Ishikawa (cell line): ENCODE measurements around the gene ANO7.

Experiments
- CEBPB ChIP-seq: IDR thresholded peaks from 2 replicates; pipeline ENCODE4 v1.6.1; 2012
- CREB1 ChIP-seq: IDR thresholded peaks from 2 replicates; pipeline ENCODE4 v1.6.1; 2012; ENCODE audit warnings: low read depth
- EGR1 ChIP-seq: IDR thresholded peaks from 2 replicates; pipeline ENCODE4 v1.6.1; 2012
- EP300 ChIP-seq: IDR thresholded peaks from 2 replicates; pipeline ENCODE4 v1.6.1; 2012; ENCODE audit warnings: borderline replicate concordance
- FOXM1 ChIP-seq: IDR thresholded peaks from 2 replicates; pipeline ENCODE4 v1.6.1; 2012; ENCODE audit warnings: low read depth, borderline replicate concordance
- MAX ChIP-seq: IDR thresholded peaks from 2 replicates; pipeline ENCODE4 v1.6.1; 2012
- NFIC ChIP-seq: IDR thresholded peaks from 2 replicates; pipeline ENCODE4 v1.6.1; 2012
- RAD21 ChIP-seq: IDR thresholded peaks from 2 replicates; pipeline ENCODE4 v1.6.1; 2012; ENCODE audit warnings: low read depth
- REST ChIP-seq: IDR thresholded peaks from 2 replicates; pipeline ENCODE4 v1.6.1; 2012; ENCODE audit warnings: low read depth, mild to moderate bottlenecking
- TAF1 ChIP-seq: IDR thresholded peaks from 2 replicates; pipeline ENCODE4 v1.6.1; 2012; ENCODE audit warnings: low read depth, mild to moderate bottlenecking
- TCF12 ChIP-seq: IDR thresholded peaks from 2 replicates; pipeline ENCODE4 v1.6.1; 2012; ENCODE audit warnings: low read depth
- TEAD4 ChIP-seq: IDR thresholded peaks from 2 replicates; pipeline ENCODE4 v1.6.1; 2012
- USF1 ChIP-seq: IDR thresholded peaks from 2 replicates; pipeline ENCODE4 v1.6.1; 2012
- YY1 ChIP-seq: IDR thresholded peaks from 2 replicates; pipeline ENCODE4 v1.6.1; 2012; ENCODE audit warnings: low read depth
- ZBTB7A ChIP-seq: IDR thresholded peaks from 2 replicates; pipeline ENCODE4 v1.6.1; 2012; ENCODE audit warnings: low read depth

Gene ANO7

GRCh38 chr2:241205086-241205485, 16.6 kb downstream of the ANO7 start:
- TF ChIP-seq ZBTB7A: no peak
- no peak for TF ChIP-seq EP300
- TF ChIP-seq CREB1: no peak
- no peak for TF ChIP-seq FOXM1

GRCh38 chr2:241207151-241207550, 18.7 kb downstream of the ANO7 start:
- TF ChIP-seq TAF1: no peak

- TF ChIP-seq CREB1 (no peak), CEBPB (no peak), EP300 (no peak), MAX (no peak), EGR1 (no peak), TCF12 (no peak), RAD21 (no peak), TAF1 (no peak), ZBTB7A (no peak)
Measured at GRCh38 chr2:241207641-241208040, 19.2 kb downstream of the ANO7 start.

GRCh38 chr2:241208058-241208457, 19.6 kb downstream of the ANO7 start:
- TF ChIP-seq REST (no peak), NFIC (no peak), EP300 (no peak), ZBTB7A (no peak), USF1 (no peak), YY1 (no peak)

- TF ChIP-seq MAX (no peak), REST (no peak), CEBPB (no peak), TCF12 (no peak), CREB1 (no peak), EGR1 (no peak), RAD21 (no peak), ZBTB7A (no peak), USF1 (no peak), TAF1 (no peak), TEAD4 (no peak), FOXM1 (no peak), NFIC (no peak), EP300 (no peak), YY1 (no peak)
Measured at GRCh38 chr2:241209271-241209670, 20.8 kb downstream of the ANO7 start.

- TF ChIP-seq RAD21 (peak; percentile 13; the same call in 1 of the 2 replicates), ZBTB7A (no peak)
Measured at GRCh38 chr2:241211276-241211675, 22.8 kb downstream of the ANO7 start.

GRCh38 chr2:241213041-241213440, 24.6 kb downstream of the ANO7 start:
- TF ChIP-seq TCF12 (no peak), TEAD4 (no peak), RAD21 (no peak), EP300 (no peak), USF1 (no peak), CEBPB (no peak), CREB1 (no peak), FOXM1 (no peak), YY1 (no peak), TAF1 (no peak), EGR1 (no peak), ZBTB7A (no peak), NFIC (no peak), MAX (no peak)
